NB4 (cell line): ENCODE measurements around the gene IPP.

Experiments used
- MAX ChIP-seq: IDR thresholded peaks from 2 replicates; pipeline ENCODE4 v1.6.1; 2011; ENCODE audit warnings: low read depth, low read length
- MYC ChIP-seq: IDR thresholded peaks from 2 replicates; pipeline ENCODE4 v1.6.1; 2011; ENCODE audit warnings: low read depth, low read length
- POLR2A ChIP-seq: IDR thresholded peaks from 2 replicates; pipeline ENCODE4 v1.6.1; 2011; ENCODE audit warnings: mild to moderate bottlenecking; ENCODE audit not compliant: insufficient read length; ENCODE audit errors: extremely low read depth
- TF ChIP-seq, protein P1 (sequence below): IDR thresholded peaks from one replicate; pipeline ENCODE4 v1.5.1; 2012; ENCODE audit warnings: low read depth, low read length

GRCh38 chr1:45685308-45686014, 65.0 kb downstream of the IPP start:
- TF ChIP-seq, protein P1, sequence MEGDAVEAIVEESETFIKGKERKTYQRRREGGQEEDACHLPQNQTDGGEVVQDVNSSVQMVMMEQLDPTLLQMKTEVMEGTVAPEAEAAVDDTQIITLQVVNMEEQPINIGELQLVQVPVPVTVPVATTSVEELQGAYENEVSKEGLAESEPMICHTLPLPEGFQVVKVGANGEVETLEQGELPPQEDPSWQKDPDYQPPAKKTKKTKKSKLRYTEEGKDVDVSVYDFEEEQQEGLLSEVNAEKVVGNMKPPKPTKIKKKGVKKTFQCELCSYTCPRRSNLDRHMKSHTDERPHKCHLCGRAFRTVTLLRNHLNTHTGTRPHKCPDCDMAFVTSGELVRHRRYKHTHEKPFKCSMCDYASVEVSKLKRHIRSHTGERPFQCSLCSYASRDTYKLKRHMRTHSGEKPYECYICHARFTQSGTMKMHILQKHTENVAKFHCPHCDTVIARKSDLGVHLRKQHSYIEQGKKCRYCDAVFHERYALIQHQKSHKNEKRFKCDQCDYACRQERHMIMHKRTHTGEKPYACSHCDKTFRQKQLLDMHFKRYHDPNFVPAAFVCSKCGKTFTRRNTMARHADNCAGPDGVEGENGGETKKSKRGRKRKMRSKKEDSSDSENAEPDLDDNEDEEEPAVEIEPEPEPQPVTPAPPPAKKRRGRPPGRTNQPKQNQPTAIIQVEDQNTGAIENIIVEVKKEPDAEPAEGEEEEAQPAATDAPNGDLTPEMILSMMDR, result no peak
- TF ChIP-seq MAX, result no peak
- no peak for TF ChIP-seq POLR2A
- no peak for TF ChIP-seq MYC
